Endothelial cell of umbilical vein (primary cell): ENCODE results near the gene WASF3. TPM values are rescaled to one million over a fixed set of nuclear protein-coding genes. Genes with fewer than 3 reads are reported as not detected.
A peak's percentile ranks its signal among the peaks of the same experiment; 100 is the strongest.

Experiments
- BruUV-seq: library from RNA; stranded (reverse); fragments of 400-500 nt; replicated peaks from 2 replicates; lab custom pipeline; 2021; lab: Mats Ljungman, UMichigan
- CTCF ChIA-PET: fragments of 300-600, 350-600 bp; sonication (Branson Sonifier 250); formaldehyde crosslinking; loops from one replicate; lab custom pipeline; 2021; ENCODE audit warnings: antibody characterized with exemption, inconsistent platforms; lab: Charles Lee
- POLR2A ChIA-PET: fragments of 300-600, 350-600 bp; sonication (Branson Sonifier 250); formaldehyde crosslinking; loops from one replicate; lab custom pipeline; 2021; ENCODE audit warnings: antibody characterized with exemption, inconsistent platforms; lab: Charles Lee
- DNase-seq: peaks from one replicate; pipeline ENCODE4 v3.0.0-alpha.2; 2011; ENCODE audit warnings: low read depth, low spot score
- FAIRE-seq: peaks from 2 replicates; lab custom pipeline; 2011; peaks lifted over from hg19 to GRCh38; lab: Jason Lieb, UNC
- H2AFZ ChIP-seq: 2 replicates; pipeline ENCODE4 v1.6.0; 2012; ENCODE audit warnings: low read depth, low read length, control low read depth, inconsistent platforms
- H3K27ac ChIP-seq: 2 replicates; pipeline ENCODE4 v1.5.1; 2011; ENCODE audit warnings: low read depth, mild to moderate bottlenecking, control low read depth, low read length, moderate library complexity; ENCODE audit not compliant: insufficient read depth
- H3K27me3 ChIP-seq, 2 experiments: 2 replicates each; pipeline versions ENCODE4 v1.6.0 to v1.6.1; 2011; ENCODE audit warnings: low read length in 2 of 2, mixed read lengths in 1 of 2; ENCODE audit not compliant: control insufficient read depth in 2 of 2, insufficient read depth in 2 of 2
- H3K36me3 ChIP-seq, 2 experiments: 2 replicates in 1 of 2; 3 replicates in 1 of 2; pipeline ENCODE4 v1.5.1; 2011; ENCODE audit warnings: low read length in 2 of 2, mild to moderate bottlenecking in 1 of 2, moderate library complexity in 1 of 2; ENCODE audit not compliant: control insufficient read depth in 2 of 2, insufficient read depth in 2 of 2; ENCODE audit errors: extremely low read depth in 1 of 2
- H3K4me1 ChIP-seq: 3 replicates; pipeline ENCODE4 v1.5.1; 2011; ENCODE audit warnings: mild to moderate bottlenecking, low read length; ENCODE audit not compliant: control insufficient read depth, insufficient read depth; ENCODE audit errors: extremely low read depth
- H3K4me2 ChIP-seq: 2 replicates; pipeline ENCODE4 v1.6.1; 2011; ENCODE audit warnings: low read length, control low read depth, mixed read lengths; ENCODE audit not compliant: insufficient read depth
- H3K4me3 ChIP-seq, 3 experiments: fragments of 200-600 bp in 1 of 3; sonication (generic), shearing (Covaris generic) in 1 of 3; replicated peaks in 1 of 3; 2 replicates each; pipeline ENCODE4 v1.5.1; 2011 to 2016; ENCODE audit warnings: control low read depth in 3 of 3, low read length in 3 of 3, mild to moderate bottlenecking in 2 of 3, inconsistent platforms in 1 of 3, low read depth in 1 of 3, moderate library complexity in 1 of 3; ENCODE audit not compliant: insufficient read depth in 1 of 3
- H3K79me2 ChIP-seq: 2 replicates; pipeline ENCODE4 v1.6.0; 2012; ENCODE audit warnings: low read length, inconsistent platforms; ENCODE audit not compliant: control insufficient read depth, insufficient read depth
- H3K9ac ChIP-seq: replicated peaks from 2 replicates; pipeline ENCODE3; 2011; ENCODE audit warnings: low read length, control low read depth; ENCODE audit not compliant: insufficient read depth; ENCODE audit errors: extremely low read depth
- H3K9me1 ChIP-seq: replicated peaks from 3 replicates; pipeline ENCODE4 v1.6.0; 2011; ENCODE audit warnings: mild to moderate bottlenecking, low read length; ENCODE audit not compliant: control insufficient read depth, insufficient read depth; ENCODE audit errors: extremely low read depth
- H3K9me3 ChIP-seq: replicated peaks from 2 replicates; pipeline ENCODE4 v1.5.1; 2012; ENCODE audit warnings: low read length, inconsistent platforms; ENCODE audit not compliant: control insufficient read depth, insufficient read depth
- H4K20me1 ChIP-seq: replicated peaks from 2 replicates; pipeline ENCODE3; 2011; ENCODE audit warnings: mild to moderate bottlenecking, low read length; ENCODE audit not compliant: control insufficient read depth, insufficient read depth; ENCODE audit errors: extremely low read depth
- EZH2 ChIP-seq: IDR thresholded peaks from 2 replicates; pipeline ENCODE4 v1.6.1; 2012; ENCODE audit warnings: borderline replicate concordance, low read depth, mild to moderate bottlenecking, moderate library complexity, low read length, inconsistent platforms; ENCODE audit not compliant: severe bottlenecking
- FOS ChIP-seq: IDR thresholded peaks from 2 replicates; pipeline ENCODE4 v1.6.1; 2011; ENCODE audit warnings: mild to moderate bottlenecking, low read length, moderate library complexity, borderline replicate concordance; ENCODE audit not compliant: insufficient read depth
- GATA2 ChIP-seq: IDR thresholded peaks from 2 replicates; pipeline ENCODE4 v1.7.0; 2011; ENCODE audit warnings: low read depth, mild to moderate bottlenecking, moderate library complexity, mixed read lengths, low read length; ENCODE audit not compliant: insufficient read length, insufficient read depth
- JUN ChIP-seq: IDR thresholded peaks from 2 replicates; pipeline ENCODE4 v1.6.1; 2011; ENCODE audit warnings: borderline replicate concordance, low read depth; ENCODE audit not compliant: insufficient read length, insufficient read depth
- MYC ChIP-seq: IDR thresholded peaks from one replicate; pipeline ENCODE4 v1.6.1; 2011; ENCODE audit warnings: mild to moderate bottlenecking, low read depth, low read length
- POLR2A ChIP-seq: IDR thresholded peaks from 2 replicates; pipeline ENCODE4 v1.6.1; 2012; ENCODE audit warnings: low read depth, mild to moderate bottlenecking, control low read depth, low read length
- POLR2AphosphoS5 ChIP-seq: IDR thresholded peaks from 2 replicates; pipeline ENCODE4 v1.6.1; 2012; ENCODE audit warnings: low read depth, mild to moderate bottlenecking, control low read depth, low read length, moderate library complexity; ENCODE audit not compliant: insufficient read depth
- dilution Hi-C: fragments of 300-500 bp; cut with MboI; formaldehyde crosslinking; loops from one replicate; pipeline ENCODE4 v1.15.0; 2019; ENCODE audit warnings: low sequenced_read_pairs; ENCODE audit not compliant: extremely low pct_ligation_motif_present
- intact Hi-C: fragments of 100-400 bp; cut with micrococcal nuclease; formaldehyde crosslinking; loops from one replicate; pipeline ENCODE4 v1.10.0; 2022
- polyA plus RNA-seq, 4 experiments: library from polyadenylated mRNA; depleted of rRNA in 3 of 4; stranded (reverse) in 3 of 4; unstranded in 1 of 4; fragments of >200 nt; gene quantifications; 2 replicates each; pipeline versions ENCODE4 v1.2.1 to v1.2.3, GENCODE V29; 2011 to 2012; ENCODE audit warnings: missing spikeins in 1 of 4
- total RNA-seq: library from RNA; stranded (reverse); gene quantifications from 2 replicates; pipeline ENCODE4 v1.2.3, GENCODE V29; 2021
- TF ChIP-seq, protein P1 (sequence below): IDR thresholded peaks from 2 replicates; pipeline ENCODE4 v1.6.1; 2011; ENCODE audit not compliant: insufficient read depth, insufficient read length
- TF ChIP-seq, protein P2 (sequence below), 2 donors: IDR thresholded peaks; 1 replicate in 1 of 2; 2 replicates in 1 of 2; pipeline ENCODE4 v1.5.1; 2011; ENCODE audit warnings: low read length in 2 of 2, mild to moderate bottlenecking in 2 of 2, moderate library complexity in 2 of 2, control low read depth in 1 of 2, inconsistent platforms in 1 of 2, low read depth in 1 of 2; ENCODE audit not compliant: insufficient read depth in 1 of 2; ENCODE audit errors: extremely low read depth in 1 of 2

The WASF3 gene
- total and polyA plus RNA-seq, 2 donors (not counting 3 experiments of a cell fraction or from before 2014, with no cell fraction given) = 18.5 to 32.4 TPM

- dilution Hi-C loops (no loop called here), intact Hi-C loops (loop anchor here (1.0 kb wide), 1 partner anchor 32 kb away; the partner anchor contains the start of gene WASF3)
- Histone ChIP-seq H3K4me2 (peak overlapping the region; percentile 92), H3K27ac (peak overlapping the region; percentile 87), H3K36me3 (no peaks in the 10 kb centered on the region), H2AFZ (no peak overlapping the region), H3K4me1 (peaks cover 75% of the 10 kb centered on the region), H3K9me3 (no peaks in the 10 kb centered on the region), H3K79me2 (peaks cover 73% of the 10 kb centered on the region), H3K4me3 (no peak overlapping the region), H3K27me3 (no peaks in the 10 kb centered on the region), H3K9me1 (no peaks in the 10 kb centered on the region), H3K9ac (no peak overlapping the region), H4K20me1 (no peaks in the 10 kb centered on the region)
- ChIA-PET CTCF (interaction anchor here (1.0 to 4.4 kb wide), 4 partner anchors 10 to 404 kb away, joined by 3 to 33 read pairs (median 8); no protein-coding TSS in a partner anchor), POLR2A (no interaction called here)
- TF ChIP-seq MYC = no peak
- TF ChIP-seq, protein P1, sequence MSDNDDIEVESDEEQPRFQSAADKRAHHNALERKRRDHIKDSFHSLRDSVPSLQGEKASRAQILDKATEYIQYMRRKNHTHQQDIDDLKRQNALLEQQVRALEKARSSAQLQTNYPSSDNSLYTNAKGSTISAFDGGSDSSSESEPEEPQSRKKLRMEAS = no peak
- no peak for TF ChIP-seq EZH2
- TF ChIP-seq GATA2 = no peak
- TF ChIP-seq, protein P2, sequence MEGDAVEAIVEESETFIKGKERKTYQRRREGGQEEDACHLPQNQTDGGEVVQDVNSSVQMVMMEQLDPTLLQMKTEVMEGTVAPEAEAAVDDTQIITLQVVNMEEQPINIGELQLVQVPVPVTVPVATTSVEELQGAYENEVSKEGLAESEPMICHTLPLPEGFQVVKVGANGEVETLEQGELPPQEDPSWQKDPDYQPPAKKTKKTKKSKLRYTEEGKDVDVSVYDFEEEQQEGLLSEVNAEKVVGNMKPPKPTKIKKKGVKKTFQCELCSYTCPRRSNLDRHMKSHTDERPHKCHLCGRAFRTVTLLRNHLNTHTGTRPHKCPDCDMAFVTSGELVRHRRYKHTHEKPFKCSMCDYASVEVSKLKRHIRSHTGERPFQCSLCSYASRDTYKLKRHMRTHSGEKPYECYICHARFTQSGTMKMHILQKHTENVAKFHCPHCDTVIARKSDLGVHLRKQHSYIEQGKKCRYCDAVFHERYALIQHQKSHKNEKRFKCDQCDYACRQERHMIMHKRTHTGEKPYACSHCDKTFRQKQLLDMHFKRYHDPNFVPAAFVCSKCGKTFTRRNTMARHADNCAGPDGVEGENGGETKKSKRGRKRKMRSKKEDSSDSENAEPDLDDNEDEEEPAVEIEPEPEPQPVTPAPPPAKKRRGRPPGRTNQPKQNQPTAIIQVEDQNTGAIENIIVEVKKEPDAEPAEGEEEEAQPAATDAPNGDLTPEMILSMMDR (IDR thresholded peaks at IDR 0.05; ENCODE audit: extremely low read depth in 1 of 2, insufficient read depth in 1 of 2, low read depth in 1 of 2, low read length in 2 of 2) = no peak
- TF ChIP-seq FOS = no peak
- TF ChIP-seq POLR2AphosphoS5 = no peak
- TF ChIP-seq JUN = no peak
- TF ChIP-seq POLR2A = no peak
- FAIRE-seq (no peak), DNase-seq (peak; percentile 27)
- no TSS peak for BruUV-seq
These were observed 31.7 kb downstream of the WASF3 start for GRCh38 chr13:26589226-26589625.
